ENCODE data around the gene RSRC1.

DNA sequence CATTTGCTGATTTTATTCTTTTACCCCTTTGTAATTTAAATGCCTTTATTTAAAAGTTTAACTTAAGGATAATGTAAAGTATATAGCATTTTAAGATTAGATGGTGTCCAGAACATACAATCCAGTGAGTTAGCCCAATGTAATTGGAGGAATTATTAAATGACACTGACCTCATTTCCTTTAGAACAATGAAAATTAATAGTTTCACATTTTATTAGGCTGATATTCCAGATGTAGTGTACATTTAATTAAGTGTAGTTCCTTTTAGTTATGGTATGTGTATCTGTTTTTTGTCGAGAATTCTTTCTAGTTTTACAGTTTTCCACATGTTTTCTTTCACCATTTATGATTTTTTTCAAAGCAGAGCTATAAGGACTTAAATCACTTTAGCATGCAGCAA is 75.8 kb downstream of the RSRC1 start:
- TF ChIP-seq, protein P1, sequence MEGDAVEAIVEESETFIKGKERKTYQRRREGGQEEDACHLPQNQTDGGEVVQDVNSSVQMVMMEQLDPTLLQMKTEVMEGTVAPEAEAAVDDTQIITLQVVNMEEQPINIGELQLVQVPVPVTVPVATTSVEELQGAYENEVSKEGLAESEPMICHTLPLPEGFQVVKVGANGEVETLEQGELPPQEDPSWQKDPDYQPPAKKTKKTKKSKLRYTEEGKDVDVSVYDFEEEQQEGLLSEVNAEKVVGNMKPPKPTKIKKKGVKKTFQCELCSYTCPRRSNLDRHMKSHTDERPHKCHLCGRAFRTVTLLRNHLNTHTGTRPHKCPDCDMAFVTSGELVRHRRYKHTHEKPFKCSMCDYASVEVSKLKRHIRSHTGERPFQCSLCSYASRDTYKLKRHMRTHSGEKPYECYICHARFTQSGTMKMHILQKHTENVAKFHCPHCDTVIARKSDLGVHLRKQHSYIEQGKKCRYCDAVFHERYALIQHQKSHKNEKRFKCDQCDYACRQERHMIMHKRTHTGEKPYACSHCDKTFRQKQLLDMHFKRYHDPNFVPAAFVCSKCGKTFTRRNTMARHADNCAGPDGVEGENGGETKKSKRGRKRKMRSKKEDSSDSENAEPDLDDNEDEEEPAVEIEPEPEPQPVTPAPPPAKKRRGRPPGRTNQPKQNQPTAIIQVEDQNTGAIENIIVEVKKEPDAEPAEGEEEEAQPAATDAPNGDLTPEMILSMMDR (conservative IDR thresholded peaks at IDR 0.05; ENCODE audit: low read length) = no peak
- no peak for TF ChIP-seq EZH2phosphoT487 (IDR thresholded peaks at IDR 0.05; ENCODE audit: borderline replicate concordance, low read depth, low read length)
